H9 (cell line): Measurements from ENCODE around the gene MOCS3. TPM values are rescaled to one million over a fixed set of nuclear protein-coding genes. Genes with fewer than 3 reads are reported as not detected.

Experiments used
- DNase-seq: peaks from one replicate; pipeline ENCODE4 v3.0.0-alpha.2; 2017
- H2AFZ ChIP-seq: one replicate; pipeline ENCODE4 v1.6.1; 2013; ENCODE audit warnings: mild to moderate bottlenecking, low read length, control low read depth, moderate library complexity
- H2AK5ac ChIP-seq: 2 replicates; pipeline ENCODE4 v1.6.1; 2013; ENCODE audit warnings: low read length, control low read depth, mixed read lengths; ENCODE audit not compliant: insufficient read length
- H2BK120ac ChIP-seq: one replicate; pipeline ENCODE4 v1.6.1; 2013; ENCODE audit warnings: low read depth, mild to moderate bottlenecking, low read length, control low read depth, inconsistent platforms; ENCODE audit not compliant: poor library complexity, severe bottlenecking
- H2BK12ac ChIP-seq: 2 replicates; pipeline ENCODE4 v1.6.1; 2013; ENCODE audit warnings: low read length, control low read depth, mixed read lengths, low read depth; ENCODE audit not compliant: insufficient read length
- H2BK15ac ChIP-seq: 2 replicates; pipeline ENCODE4 v1.6.1; 2013; ENCODE audit warnings: low read depth, low read length, control low read depth
- H2BK20ac ChIP-seq: one replicate; pipeline ENCODE4 v1.6.1; 2013; ENCODE audit warnings: low read depth, mild to moderate bottlenecking, low read length, control low read depth, inconsistent platforms; ENCODE audit not compliant: poor library complexity, severe bottlenecking
- H2BK5ac ChIP-seq: 2 replicates; pipeline ENCODE4 v1.6.1; 2013; ENCODE audit warnings: low read length, control low read depth, mixed read lengths; ENCODE audit not compliant: insufficient read length
- H3K14ac ChIP-seq: 2 replicates; pipeline ENCODE4 v1.6.1; 2013; ENCODE audit warnings: low read length, control low read depth; ENCODE audit not compliant: insufficient read depth
- H3K18ac ChIP-seq: 2 replicates; pipeline ENCODE4 v1.6.1; 2013; ENCODE audit warnings: low read depth, mild to moderate bottlenecking, mixed read lengths, low read length, control low read depth; ENCODE audit not compliant: insufficient read length
- H3K23ac ChIP-seq: 2 replicates; pipeline ENCODE4 v1.6.1; 2013; ENCODE audit warnings: low read length, control low read depth, mixed read lengths, low read depth; ENCODE audit not compliant: insufficient read length
- H3K23me2 ChIP-seq: 2 replicates; pipeline ENCODE4 v1.6.1; 2013; ENCODE audit warnings: low read depth, mild to moderate bottlenecking, mixed read lengths, low read length, control low read depth; ENCODE audit not compliant: insufficient read length, poor library complexity, severe bottlenecking
- H3K27ac ChIP-seq: 2 replicates; pipeline ENCODE4 v1.5.1; 2013; ENCODE audit warnings: low read length, control low read depth, mixed read lengths, low read depth; ENCODE audit not compliant: insufficient read length
- H3K27me3 ChIP-seq: 2 replicates; pipeline ENCODE4 v1.6.1; 2013; ENCODE audit warnings: low read length, control low read depth, inconsistent platforms; ENCODE audit not compliant: insufficient read depth
- H3K4ac ChIP-seq: 2 replicates; pipeline ENCODE4 v1.6.1; 2013; ENCODE audit warnings: low read depth, mild to moderate bottlenecking, control low read depth, inconsistent platforms, low read length, moderate library complexity
- H3K4me1 ChIP-seq: 2 replicates; pipeline ENCODE4 v1.6.1; 2013; ENCODE audit warnings: low read length, control low read depth, inconsistent platforms; ENCODE audit not compliant: insufficient read depth
- H3K4me2 ChIP-seq: 2 replicates; pipeline ENCODE4 v1.6.1; 2013; ENCODE audit warnings: low read length, control low read depth, mixed read lengths; ENCODE audit not compliant: insufficient read length, insufficient read depth
- H3K56ac ChIP-seq: 2 replicates; pipeline ENCODE4 v1.6.1; 2013; ENCODE audit warnings: low read depth, mild to moderate bottlenecking, mixed read lengths, low read length, control low read depth; ENCODE audit not compliant: insufficient read length
- H3K79me1 ChIP-seq: 2 replicates; pipeline ENCODE4 v1.6.1; 2013; ENCODE audit warnings: low read depth, mild to moderate bottlenecking, moderate library complexity, low read length, control low read depth, inconsistent platforms; ENCODE audit not compliant: insufficient read depth, poor library complexity, severe bottlenecking
- H3K79me2 ChIP-seq: 2 replicates; pipeline ENCODE4 v1.6.1; 2013; ENCODE audit warnings: low read length, control low read depth, inconsistent platforms; ENCODE audit not compliant: insufficient read depth
- H3K9ac ChIP-seq: 2 replicates; pipeline ENCODE4 v1.6.1; 2013; ENCODE audit warnings: low read length, control low read depth, mixed read lengths; ENCODE audit not compliant: insufficient read length; ENCODE audit errors: extremely low read depth
- H3K9me3 ChIP-seq: one replicate; pipeline ENCODE4 v1.6.1; 2013; ENCODE audit warnings: low read depth, low read length, inconsistent platforms; ENCODE audit not compliant: control insufficient read depth
- H3T11ph ChIP-seq: one replicate; pipeline ENCODE4 v1.6.1; 2013; ENCODE audit warnings: mild to moderate bottlenecking, low read length, control low read depth, inconsistent platforms
- H4K20me1 ChIP-seq: one replicate; pipeline ENCODE4 v1.6.1; 2013; ENCODE audit not compliant: control insufficient read depth, insufficient read length, insufficient read depth
- H4K5ac ChIP-seq: 2 replicates; pipeline ENCODE4 v1.6.1; 2013; ENCODE audit warnings: low read depth, mild to moderate bottlenecking, mixed read lengths, low read length, control low read depth; ENCODE audit not compliant: insufficient read length
- H4K8ac ChIP-seq: replicated peaks from 2 replicates; pipeline ENCODE4 v1.6.1; 2013; ENCODE audit warnings: low read length, control low read depth, mixed read lengths, low read depth; ENCODE audit not compliant: insufficient read length
- H4K91ac ChIP-seq: 2 replicates; pipeline ENCODE4 v1.6.1; 2013; ENCODE audit warnings: low read depth, mild to moderate bottlenecking, moderate library complexity, mixed read lengths, low read length, control low read depth; ENCODE audit not compliant: insufficient read length
- H3K27ac Mint-ChIP-seq, 3 experiments: 2 replicates in 2 of 3; 3 replicates in 1 of 3; pipeline ENCODE4 v1.8.0; 2020 to 2021; ENCODE audit warnings: mixed read lengths in 3 of 3, mild to moderate bottlenecking in 1 of 3, moderate library complexity in 1 of 3
- H3K27me3 Mint-ChIP-seq: 2 replicates; pipeline ENCODE4 v1.8.0; 2021; ENCODE audit warnings: low read depth, mild to moderate bottlenecking, moderate library complexity, mixed read lengths
- H3K36me3 Mint-ChIP-seq, 3 experiments: 2 replicates in 2 of 3; 3 replicates in 1 of 3; pipeline ENCODE4 v1.8.0; 2020 to 2021; ENCODE audit warnings: low read depth in 3 of 3, mixed read lengths in 3 of 3; ENCODE audit not compliant: insufficient read depth in 1 of 3
- H3K4me1 Mint-ChIP-seq, 2 experiments: 2 replicates each; pipeline ENCODE4 v1.8.0; 2020; ENCODE audit warnings: mixed read lengths in 2 of 2
- H3K4me3 Mint-ChIP-seq, 2 experiments: 2 replicates in 1 of 2; 3 replicates in 1 of 2; pipeline ENCODE4 v1.8.0; 2020 to 2021; ENCODE audit warnings: mild to moderate bottlenecking in 2 of 2, mixed read lengths in 2 of 2, moderate library complexity in 1 of 2
- H3K9me3 Mint-ChIP-seq, 2 experiments: 2 replicates in 1 of 2; 3 replicates in 1 of 2; pipeline ENCODE4 v1.8.0; 2020; ENCODE audit warnings: mild to moderate bottlenecking in 2 of 2, mixed read lengths in 2 of 2, moderate library complexity in 1 of 2
- WGBS: extraction: QIAGEN DNeasy Blood & Tissue Kit; methylation state at CpG from one replicate; pipeline ENCODE4 v1.1.7; 2013; ENCODE audit warnings: missing lambda C conversion rate, low lambda C conversion rate, mixed read lengths; ENCODE audit not compliant: insufficient read length; ENCODE audit errors: extremely low coverage; 5-methylcytosine and 5-hydroxymethylcytosine counted together
- total RNA-seq: library from RNA; stranded (reverse); gene quantifications from 2 replicates; pipeline ENCODE4 v1.2.1, GENCODE V29; 2021
- TF ChIP-seq, protein P1 (sequence below): fragments of 200-600 bp; sonication (generic); conservative IDR thresholded peaks from 3 replicates; pipeline ENCODE4 v1.8.0; 2021; ENCODE audit warnings: antibody characterized with exemption, mild to moderate bottlenecking

The MOCS3 gene
- total RNA-seq, 1 experiment from 2014 or later = 9.0 TPM

DNA sequence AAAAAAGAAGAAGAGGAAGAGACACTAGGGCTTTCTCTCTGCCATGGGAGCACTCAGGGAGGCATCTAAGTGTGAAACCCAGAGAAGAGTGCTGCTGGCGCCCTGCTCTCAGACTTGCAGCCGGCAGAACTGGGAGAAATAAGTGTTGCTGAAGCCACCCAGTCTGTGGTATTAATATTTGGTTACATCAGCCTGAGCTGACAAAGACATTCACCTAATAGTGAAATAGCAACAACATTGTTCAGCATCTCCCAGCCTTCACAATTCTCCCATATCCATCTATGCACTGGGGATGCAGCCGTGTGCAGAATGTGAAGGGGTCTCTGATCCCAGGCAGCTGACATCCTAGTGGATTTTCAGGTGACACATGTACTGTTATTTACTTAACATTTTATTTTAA, 52.3 kb downstream of the MOCS3 start:
- Histone ChIP-seq H3T11ph (no peak overlapping the region), H3K23me2 (no peaks in the 10 kb centered on the region), H3K4ac (no peak overlapping the region), H2BK12ac (no peak overlapping the region), H2BK15ac (no peak overlapping the region), H2AFZ (no peak overlapping the region), H2BK5ac (no peak overlapping the region), H3K4me1 (peaks cover 4% of the 10 kb centered on the region; the same call in 1 of the 2 replicates), H4K5ac (no peak overlapping the region), H3K9ac (no peak overlapping the region), H2BK20ac (no peak overlapping the region), H4K20me1 (no peaks in the 10 kb centered on the region), H3K56ac (no peak overlapping the region), H4K8ac (no peak overlapping the region), H2AK5ac (no peak overlapping the region), H3K79me1 (no peaks in the 10 kb centered on the region), H2BK120ac (no peak overlapping the region), H3K27ac (no peak overlapping the region), H3K23ac (no peak overlapping the region), H3K9me3 (no peaks in the 10 kb centered on the region), H3K27me3 (no peaks in the 10 kb centered on the region), H3K18ac (no peak overlapping the region), H3K79me2 (no peaks in the 10 kb centered on the region), H3K14ac (no peak overlapping the region), H4K91ac (no peak overlapping the region), H3K4me2 (no peak overlapping the region)
- Mint-ChIP-seq H3K36me3 (peaks cover 9 to 12% (median 11%) of the 10 kb centered on the region in 3 experiments; a peak in 6 of 7 replicates), H3K9me3 (no peaks in the 10 kb centered on the region; a peak in 1 of 5 replicates), H3K4me1 (peaks cover 18 to 20% of the 10 kb centered on the region in 2 experiments), H3K27me3 (no peaks in the 10 kb centered on the region), H3K27ac (no peak overlapping the region), H3K4me3 (no peak overlapping the region)
- DNase-seq = no peak
- TF ChIP-seq, protein P1, sequence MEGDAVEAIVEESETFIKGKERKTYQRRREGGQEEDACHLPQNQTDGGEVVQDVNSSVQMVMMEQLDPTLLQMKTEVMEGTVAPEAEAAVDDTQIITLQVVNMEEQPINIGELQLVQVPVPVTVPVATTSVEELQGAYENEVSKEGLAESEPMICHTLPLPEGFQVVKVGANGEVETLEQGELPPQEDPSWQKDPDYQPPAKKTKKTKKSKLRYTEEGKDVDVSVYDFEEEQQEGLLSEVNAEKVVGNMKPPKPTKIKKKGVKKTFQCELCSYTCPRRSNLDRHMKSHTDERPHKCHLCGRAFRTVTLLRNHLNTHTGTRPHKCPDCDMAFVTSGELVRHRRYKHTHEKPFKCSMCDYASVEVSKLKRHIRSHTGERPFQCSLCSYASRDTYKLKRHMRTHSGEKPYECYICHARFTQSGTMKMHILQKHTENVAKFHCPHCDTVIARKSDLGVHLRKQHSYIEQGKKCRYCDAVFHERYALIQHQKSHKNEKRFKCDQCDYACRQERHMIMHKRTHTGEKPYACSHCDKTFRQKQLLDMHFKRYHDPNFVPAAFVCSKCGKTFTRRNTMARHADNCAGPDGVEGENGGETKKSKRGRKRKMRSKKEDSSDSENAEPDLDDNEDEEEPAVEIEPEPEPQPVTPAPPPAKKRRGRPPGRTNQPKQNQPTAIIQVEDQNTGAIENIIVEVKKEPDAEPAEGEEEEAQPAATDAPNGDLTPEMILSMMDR = no peak
- no CpG with 5 or more reads among the region's 3 CpGs for WGBS
